OCI-LY1 (cell line): ENCODE results near the gene MATN3.

Experiments
- H2AFZ ChIP-seq: fragments of 200-600 bp; sonication (generic), shearing (Covaris generic); 2 replicates; pipeline ENCODE4 v1.6.0; 2014; ENCODE audit warnings: antibody characterized with exemption, mild to moderate bottlenecking, low read length
- H3F3A ChIP-seq: fragments of 200-600 bp; sonication (generic), shearing (Covaris generic); 2 replicates; pipeline ENCODE4 v1.6.0; 2014; ENCODE audit warnings: mild to moderate bottlenecking, antibody characterized with exemption, low read length, moderate library complexity; ENCODE audit not compliant: insufficient read depth
- H3K27ac ChIP-seq: fragments of 200-600 bp; sonication (generic); 2 replicates; pipeline ENCODE4 v1.5.1; 2014; ENCODE audit warnings: low read length, mixed run types, mild to moderate bottlenecking, low read depth; ENCODE audit not compliant: poor library complexity, severe bottlenecking
- H3K27me3 ChIP-seq: fragments of 200-600 bp; sonication (generic); 2 replicates; pipeline ENCODE4 v1.6.0; 2014; ENCODE audit warnings: antibody characterized with exemption, mild to moderate bottlenecking, low read length, moderate library complexity; ENCODE audit not compliant: insufficient read depth
- H3K36me3 ChIP-seq: fragments of 200-600 bp; sonication (generic); 2 replicates; pipeline ENCODE4 v1.6.1; 2014; ENCODE audit warnings: mild to moderate bottlenecking, antibody characterized with exemption, low read length, moderate library complexity, mixed read lengths; ENCODE audit not compliant: insufficient read depth
- H3K4me1 ChIP-seq: fragments of 200-600 bp; sonication (generic); 2 replicates; pipeline ENCODE4 v1.5.1; 2014; ENCODE audit warnings: mild to moderate bottlenecking, low read length, moderate library complexity; ENCODE audit not compliant: insufficient read depth, severe bottlenecking
- H3K4me2 ChIP-seq: fragments of 200-600 bp; sonication (generic), shearing (Covaris generic); 2 replicates; pipeline ENCODE4 v1.6.1; 2014; ENCODE audit warnings: low read length
- H3K4me3 ChIP-seq: fragments of 200-600 bp; sonication (generic); 2 replicates; pipeline ENCODE4 v1.5.1; 2014; ENCODE audit warnings: low read length, low read depth, mild to moderate bottlenecking, mixed read lengths; ENCODE audit not compliant: poor library complexity, severe bottlenecking
- H3K79me2 ChIP-seq: fragments of 200-600 bp; shearing (Covaris generic); 2 replicates; pipeline ENCODE4 v1.6.1; 2016; ENCODE audit warnings: mixed run types, low read length, mixed read lengths; ENCODE audit not compliant: insufficient read depth
- H3K9ac ChIP-seq: fragments of 200-600 bp; sonication (generic), shearing (Covaris generic); 2 replicates; pipeline ENCODE4 v1.6.1; 2014; ENCODE audit warnings: mild to moderate bottlenecking, low read length, mixed read lengths
- H3K9me2 ChIP-seq: fragments of 200-600 bp; sonication (generic), shearing (Covaris generic); 2 replicates; pipeline ENCODE4 v1.6.1; 2014; ENCODE audit warnings: low read depth, mild to moderate bottlenecking, low read length, mixed read lengths
- H3K9me3 ChIP-seq: fragments of 200-600 bp; shearing (Covaris generic); 2 replicates; pipeline ENCODE4 v1.6.1; 2014; ENCODE audit warnings: low read length, mixed read lengths
- H4K20me1 ChIP-seq: fragments of 200-600 bp; sonication (generic), shearing (Covaris generic); 2 replicates; pipeline ENCODE4 v1.6.0; 2016; ENCODE audit warnings: mild to moderate bottlenecking, low read length; ENCODE audit not compliant: insufficient read depth
- EZH2 ChIP-seq: fragments of 200-600 bp; sonication (generic), shearing (Covaris generic); IDR thresholded peaks from 2 replicates; pipeline ENCODE4 v1.8.0; 2017; ENCODE audit warnings: borderline replicate concordance, mixed run types, mild to moderate bottlenecking, antibody characterized with exemption, low read length, moderate library complexity, mixed read lengths
- TF ChIP-seq, protein P1 (sequence below): fragments of 200-600 bp; sonication (generic), shearing (Covaris generic); IDR thresholded peaks from 2 replicates; pipeline ENCODE4 v1.5.1; 2017; ENCODE audit warnings: mild to moderate bottlenecking, antibody characterized with exemption, low read length, moderate library complexity, mixed read lengths

The MATN3 gene

DNA sequence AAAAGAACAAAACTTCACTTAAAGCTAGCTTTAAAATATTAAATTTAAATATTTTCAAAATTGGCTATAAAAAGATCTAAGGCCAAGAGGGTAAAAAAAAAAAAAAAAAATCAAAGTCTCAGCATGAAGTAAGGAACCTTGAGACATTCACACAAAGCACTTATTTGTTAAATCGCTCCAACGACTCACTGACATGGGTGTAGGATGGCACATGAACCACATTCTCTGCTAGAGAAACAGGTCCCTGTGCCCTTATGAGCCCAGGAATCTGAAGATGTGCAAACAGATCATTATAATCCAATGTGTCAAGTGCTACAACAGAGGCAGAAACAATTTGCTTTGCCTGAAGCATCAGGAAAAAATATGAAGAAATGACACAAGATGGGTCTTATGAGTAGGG is 25.2 kb upstream of the MATN3 start:
- Histone ChIP-seq H2AFZ (no peak overlapping the region), H3K27me3 (no peaks in the 10 kb centered on the region), H3K4me2 (no peak overlapping the region), H3K79me2 (no peaks in the 10 kb centered on the region; the same call in 1 of the 2 replicates), H3K4me1 (no peaks in the 10 kb centered on the region), H3K9ac (no peak overlapping the region), H3K4me3 (no peak overlapping the region), H3K9me2 (no peaks in the 10 kb centered on the region), H3K9me3 (no peaks in the 10 kb centered on the region), H4K20me1 (no peaks in the 10 kb centered on the region), H3K36me3 (peaks cover 78% of the 10 kb centered on the region), H3F3A (no peaks in the 10 kb centered on the region), H3K27ac (no peak overlapping the region)
- no peak for TF ChIP-seq EZH2
- TF ChIP-seq, protein P1, sequence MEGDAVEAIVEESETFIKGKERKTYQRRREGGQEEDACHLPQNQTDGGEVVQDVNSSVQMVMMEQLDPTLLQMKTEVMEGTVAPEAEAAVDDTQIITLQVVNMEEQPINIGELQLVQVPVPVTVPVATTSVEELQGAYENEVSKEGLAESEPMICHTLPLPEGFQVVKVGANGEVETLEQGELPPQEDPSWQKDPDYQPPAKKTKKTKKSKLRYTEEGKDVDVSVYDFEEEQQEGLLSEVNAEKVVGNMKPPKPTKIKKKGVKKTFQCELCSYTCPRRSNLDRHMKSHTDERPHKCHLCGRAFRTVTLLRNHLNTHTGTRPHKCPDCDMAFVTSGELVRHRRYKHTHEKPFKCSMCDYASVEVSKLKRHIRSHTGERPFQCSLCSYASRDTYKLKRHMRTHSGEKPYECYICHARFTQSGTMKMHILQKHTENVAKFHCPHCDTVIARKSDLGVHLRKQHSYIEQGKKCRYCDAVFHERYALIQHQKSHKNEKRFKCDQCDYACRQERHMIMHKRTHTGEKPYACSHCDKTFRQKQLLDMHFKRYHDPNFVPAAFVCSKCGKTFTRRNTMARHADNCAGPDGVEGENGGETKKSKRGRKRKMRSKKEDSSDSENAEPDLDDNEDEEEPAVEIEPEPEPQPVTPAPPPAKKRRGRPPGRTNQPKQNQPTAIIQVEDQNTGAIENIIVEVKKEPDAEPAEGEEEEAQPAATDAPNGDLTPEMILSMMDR, result no peak

DNA sequence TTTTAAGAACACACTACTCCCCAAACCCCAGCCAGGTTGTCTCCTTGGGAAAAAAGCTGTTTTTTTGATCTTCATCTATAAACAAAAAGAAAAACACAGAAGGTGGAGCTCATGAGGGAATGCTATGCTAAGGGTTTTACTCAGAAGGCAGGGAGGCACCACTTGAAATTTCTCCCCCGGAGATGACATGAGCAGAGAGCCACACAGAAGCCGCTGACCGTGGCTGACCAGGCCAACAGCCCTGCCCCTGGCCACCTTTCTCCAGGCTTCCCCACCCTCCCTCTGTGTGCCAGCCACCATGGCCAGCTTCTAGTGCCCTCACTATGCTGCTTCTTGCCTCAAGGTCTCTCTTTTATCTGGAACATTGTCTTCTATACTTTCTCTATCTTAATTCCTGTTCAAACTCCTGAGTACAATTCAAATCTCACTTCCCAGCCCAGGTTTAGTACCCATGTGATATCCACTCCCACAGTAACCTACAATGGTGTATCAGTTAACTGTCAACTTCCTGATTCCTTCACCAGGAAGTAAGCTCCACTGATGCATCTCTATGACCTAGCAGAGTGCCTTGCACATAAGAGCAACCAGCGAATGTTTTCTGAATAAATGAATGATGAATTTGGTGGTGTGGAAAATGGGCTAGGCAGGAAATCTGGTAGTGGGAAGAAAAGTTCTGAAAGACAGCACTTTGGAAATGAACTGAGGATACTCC is 23.6 kb upstream of the MATN3 start:
- Histone ChIP-seq H3K27me3 (no peaks in the 10 kb centered on the region), H3K9me2 (no peaks in the 10 kb centered on the region), H3K4me2 (no peak overlapping the region), H3F3A (no peaks in the 10 kb centered on the region), H2AFZ (no peak overlapping the region), H3K4me3 (no peak overlapping the region), H4K20me1 (no peaks in the 10 kb centered on the region), H3K27ac (no peak overlapping the region), H3K4me1 (no peaks in the 10 kb centered on the region), H3K9me3 (no peaks in the 10 kb centered on the region), H3K9ac (no peak overlapping the region), H3K79me2 (no peaks in the 10 kb centered on the region), H3K36me3 (peaks cover 93% of the 10 kb centered on the region)
- TF ChIP-seq, protein P1, result no peak
- TF ChIP-seq EZH2, result no peak

GRCh38 chr2:20034821-20035220 is 22.4 kb upstream of the MATN3 start:
- Histone ChIP-seq H2AFZ (no peak overlapping the region), H3F3A (no peaks in the 10 kb centered on the region), H3K4me1 (no peaks in the 10 kb centered on the region), H3K9me2 (no peaks in the 10 kb centered on the region), H3K36me3 (peaks cover 95% of the 10 kb centered on the region), H3K4me2 (no peak overlapping the region), H4K20me1 (no peaks in the 10 kb centered on the region), H3K27ac (no peak overlapping the region), H3K27me3 (no peaks in the 10 kb centered on the region), H3K9ac (no peak overlapping the region), H3K9me3 (0 out of 2 replicates have a peak, but pooled peaks cover 3% of the 10 kb centered on the region), H3K79me2 (no peaks in the 10 kb centered on the region), H3K4me3 (no peak overlapping the region)
- TF ChIP-seq EZH2, result no peak
- TF ChIP-seq, protein P1, result no peak
